Gastroesophageal sphincter (tissue), 4 donors: Measurements from ENCODE around the gene PTGR1. TPM values are rescaled to one million over a fixed set of nuclear protein-coding genes. Genes with fewer than 3 reads are reported as not detected.

ENCODE experiments used
- ATAC-seq: fragments of 150-250 bp; one replicate; pipeline ENCODE4 v1.9.1; 2016; ENCODE audit warnings: mild to moderate bottlenecking, moderate library complexity
- H3K27ac ChIP-seq, 4 donors: fragments of 200-600 bp; sonication (generic) in 3 of 4; 1 replicate in 3 of 4; 2 replicates in 1 of 4; pipeline ENCODE4 v1.5.1; 2016 to 2019
- H3K27me3 ChIP-seq: fragments of 200-600 bp; sonication (generic); one replicate; pipeline ENCODE4 v1.5.1; 2019
- H3K36me3 ChIP-seq, 2 donors: fragments of 200-600 bp; sonication (generic); one replicate each; pipeline ENCODE4 v1.5.1; 2019; ENCODE audit warnings: control low read depth in 1 of 2
- H3K4me1 ChIP-seq, 3 donors: fragments of 200-600 bp; sonication (generic); 1 replicate in 2 of 3; 2 replicates in 1 of 3; pipeline ENCODE4 v1.5.1; 2016 to 2019; ENCODE audit warnings: control low read depth in 2 of 3
- H3K4me3 ChIP-seq, 2 donors: fragments of 200-600 bp; sonication (generic); one replicate each; pipeline ENCODE4 v1.5.1; 2019; ENCODE audit warnings: mild to moderate bottlenecking in 1 of 2, moderate library complexity in 1 of 2
- H3K9me3 ChIP-seq, 3 donors: fragments of 200-600 bp; sonication (generic); one replicate each; pipeline ENCODE4 v1.5.1; 2017 to 2019; ENCODE audit warnings: control low read depth in 2 of 3
- CTCF ChIP-seq, 4 experiments: fragments of 200-600 bp in 2 of 4; fragments of 450-650 bp in 2 of 4; sonication (generic) in 1 of 4; IDR thresholded peaks; one replicate each; pipeline ENCODE4 v1.5.1; 2017 to 2019; ENCODE audit warnings: antibody characterized with exemption in 4 of 4, mild to moderate bottlenecking in 2 of 4, moderate library complexity in 2 of 4
- EP300 ChIP-seq: sonication (generic); formaldehyde crosslinking; IDR thresholded peaks from one replicate; pipeline ENCODE4 v1.6.1; 2017; ENCODE audit warnings: antibody characterized with exemption, mild to moderate bottlenecking
- POLR2A ChIP-seq, 2 donors: fragments of 450-650 bp; IDR thresholded peaks; one replicate each; pipeline ENCODE4 v1.6.1; 2017; ENCODE audit warnings: antibody characterized with exemption in 2 of 2, mild to moderate bottlenecking in 2 of 2, moderate library complexity in 1 of 2
- POLR2AphosphoS5 ChIP-seq: sonication (generic); formaldehyde crosslinking; IDR thresholded peaks from one replicate; pipeline ENCODE4 v1.6.1; 2017; ENCODE audit warnings: antibody characterized with exemption
- WGBS, 2 donors: methylation state at CpG; one replicate each; pipeline ENCODE4 v1.1.5; 2018; ENCODE audit warnings: low coverage in 1 of 2; 5-methylcytosine and 5-hydroxymethylcytosine counted together
- total RNA-seq, 4 donors: library from RNA; depleted of rRNA; stranded (reverse); fragments of >200 nt; gene quantifications; one replicate each; pipeline ENCODE4 v1.1.0, GENCODE V29; 2016

Gene PTGR1
- total RNA-seq, 4 donors from 2014 or later, result 19.1 to 59.6 (median 43.7) TPM

- no peak for ATAC-seq
- TF ChIP-seq POLR2A (IDR thresholded peaks at IDR 0.05) (no peak), POLR2AphosphoS5 (no peak), EP300 (no peak), CTCF (IDR thresholded peaks at IDR 0.05) (no peak)
- H3K4me3 ChIP-seq, result no peak overlapping the region
These were observed 5.7 kb upstream of the PTGR1 start for GRCh38 chr9:111605041-111605559.

GRCh38 chr9:111604054-111604615 is 4.7 kb upstream of the PTGR1 start:
- Histone ChIP-seq H3K27me3 (peaks cover 22% of the 10 kb centered on the region), H3K4me1 (peaks cover 0 to 8% (median 0%) of the 10 kb centered on the region in 3 donors), H3K4me3 (no peak overlapping the region), H3K9me3 (no peaks in the 10 kb centered on the region), H3K36me3 (no peaks in the 10 kb centered on the region), H3K27ac (no peak overlapping the region)
- no peak for ATAC-seq
- 81 to 84% methylated on average over 11 to 16 of the region's 16 CpGs for WGBS, 2 donors
- TF ChIP-seq CTCF (IDR thresholded peaks at IDR 0.05), result no peak
- no peak for TF ChIP-seq POLR2AphosphoS5
- TF ChIP-seq POLR2A (IDR thresholded peaks at IDR 0.05), result no peak
- no peak for TF ChIP-seq EP300

More at GRCh38 chr9:111605041-111605559, 5.7 kb upstream of the PTGR1 start:
- H3K36me3 ChIP-seq, result no peaks in the 10 kb centered on the region
- 67 to 82% methylated on average over 2 to 6 of the region's 9 CpGs for WGBS, 2 donors
- no peaks in the 10 kb centered on the region for H3K9me3 ChIP-seq
- peaks cover 31% of the 10 kb centered on the region for H3K27me3 ChIP-seq
- H3K27ac ChIP-seq, result no peak overlapping the region
- peaks cover 0 to 1% (median 0%) of the 10 kb centered on the region in 3 donors for H3K4me1 ChIP-seq

- Histone ChIP-seq H3K9me3 (no peaks in the 10 kb centered on the region), H3K36me3 (no peaks in the 10 kb centered on the region), H3K27me3 (peaks cover 11% of the 10 kb centered on the region), H3K27ac (no peak overlapping the region), H3K4me3 (no peak overlapping the region), H3K4me1 (peaks cover 0 to 19% (median 0%) of the 10 kb centered on the region in 3 donors)
- WGBS, 2 donors, result 74 to 82% methylated on average over 3 of the region's 4 CpGs
- TF ChIP-seq POLR2AphosphoS5 (no peak), POLR2A (IDR thresholded peaks at IDR 0.05) (no peak), EP300 (no peak), CTCF (IDR thresholded peaks at IDR 0.05) (no peak)
- no peak for ATAC-seq
These were observed 3.6 kb upstream of the PTGR1 start for GRCh38 chr9:111603041-111603440.

GRCh38 chr9:111601237-111602018 is 2.0 kb upstream of the PTGR1 start:
- no peaks in the 10 kb centered on the region for H3K9me3 ChIP-seq
- peaks cover 0 to 33% (median 0%) of the 10 kb centered on the region in 3 donors for H3K4me1 ChIP-seq
- WGBS, 2 donors, result 69 to 79% methylated on average over 8 to 10 of the region's 10 CpGs
- ATAC-seq, result no peak
- H3K27ac ChIP-seq, result no peak overlapping the region
- no peak for TF ChIP-seq CTCF (IDR thresholded peaks at IDR 0.05)
- no peak for TF ChIP-seq POLR2A (IDR thresholded peaks at IDR 0.05)
- no peak for TF ChIP-seq POLR2AphosphoS5
- TF ChIP-seq EP300, result no peak
- peaks cover 0 to 7% of the 10 kb centered on the region in 2 donors for H3K36me3 ChIP-seq
- no peaks in the 10 kb centered on the region for H3K27me3 ChIP-seq
- H3K4me3 ChIP-seq, result no peak overlapping the region
